ENCODE data around the gene YWHAH. TPM values are rescaled to one million over a fixed set of nuclear protein-coding genes. Genes with fewer than 3 reads are reported as not detected.

The YWHAH gene
- total and polyA plus RNA-seq, 2 of the 8 experiments (the other 6 are each of a cell fraction or from before 2014, with no cell fraction given) = 146 to 247 TPM

DNA sequence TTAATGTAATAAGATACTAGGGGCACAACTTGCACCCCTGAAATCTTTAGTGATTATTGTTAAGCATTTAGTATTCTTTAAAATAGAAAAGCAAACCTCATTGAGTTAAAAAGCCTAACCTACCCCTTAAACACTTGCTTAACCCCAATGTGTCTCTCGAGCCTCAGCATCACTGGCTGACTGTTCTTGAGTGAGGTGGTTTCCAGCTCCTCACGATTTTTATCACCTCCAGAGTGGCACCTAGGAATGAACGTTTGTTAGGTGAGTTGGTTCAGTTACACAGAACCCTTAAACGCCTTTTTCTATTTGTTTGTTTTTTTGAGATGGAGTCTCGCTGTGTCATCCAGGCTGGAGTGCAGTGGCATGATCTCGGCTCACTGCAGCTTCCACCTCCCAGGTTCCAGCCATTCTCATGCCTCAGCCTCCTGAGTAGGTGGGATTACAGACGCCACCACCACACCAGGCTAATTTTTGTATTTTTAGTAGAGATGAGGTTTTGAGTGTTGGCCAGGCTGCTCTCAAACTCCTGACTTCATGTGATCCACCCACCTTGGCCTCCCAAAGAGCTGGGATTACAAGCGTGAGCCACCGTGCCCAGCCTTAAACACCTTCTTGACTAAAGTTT lies 13.7 kb downstream of the YWHAH start:
- H3K4me2 ChIP-seq (ENCODE audit: insufficient read depth in 1 of 2, low read depth in 2 of 2, low read length in 2 of 2) = no peak overlapping the region
- H3K23me2 ChIP-seq (ENCODE audit: low read depth, low read length) = no peaks in the 10 kb centered on the region
- ChIA-PET POLR2A (ENCODE audit: partially characterized antibody) (interaction anchor here (0.6 to 4.8 kb wide), 4 partner anchors 8 to 207 kb away, joined by 3 to 39 read pairs (median 7); no protein-coding TSS in a partner anchor), CTCF (ENCODE audit: partially characterized antibody) (interaction anchor here (1.0 to 3.3 kb wide), 7 partner anchors 8 to 123 kb away, joined by 3 to 18 read pairs (median 4); no protein-coding TSS in a partner anchor)
- H4K20me1 ChIP-seq (replicated peaks in 1 of 2; ENCODE audit: control insufficient read depth in 1 of 2, insufficient read depth in 2 of 2, low read length in 2 of 2) = peaks cover 14 to 23% of the 10 kb centered on the region in 2 experiments
- peaks cover 0 to 8% (median 4%) of the 10 kb centered on the region in 4 experiments; a peak in 4 of 7 replicates for H3K4me1 ChIP-seq (replicated peaks in 1 of 4; ENCODE audit: control insufficient read depth in 3 of 4, insufficient read depth in 4 of 4, low read length in 3 of 4)
- peaks cover 15% of the 10 kb centered on the region for H3K79me1 ChIP-seq (ENCODE audit: low read depth, low read length)
- no peak for DNase-seq (ENCODE audit: low read depth in 1 of 2, low spot score in 2 of 2)
- H2BK5ac ChIP-seq (ENCODE audit: low read depth, low read length) = no peak overlapping the region
- no peak overlapping the region for H3K14ac ChIP-seq (ENCODE audit: insufficient read length)
- no peak overlapping the region for H3K9ac ChIP-seq (replicated peaks in 1 of 4; ENCODE audit: extremely low read depth in 1 of 4, low read depth in 3 of 4, low read length in 3 of 4)
- H3K23ac ChIP-seq (ENCODE audit: insufficient read length) = no peak overlapping the region
- H4K8ac ChIP-seq (ENCODE audit: extremely low read depth, insufficient read depth, low read length) = no peak overlapping the region
- H2BK12ac ChIP-seq (ENCODE audit: low read depth, low read length) = no peak overlapping the region
- no peak overlapping the region for H3K4me3 ChIP-seq (ENCODE audit: extremely low read depth in 1 of 4, insufficient read depth in 2 of 4, low read depth in 3 of 4, low read length in 4 of 4)
- no peak overlapping the region for H2BK120ac ChIP-seq (replicated peaks; ENCODE audit: low read depth, low read length)
- no peak overlapping the region for H3K18ac ChIP-seq (ENCODE audit: extremely low read depth, low read length)
- no peak overlapping the region for H2BK15ac ChIP-seq (ENCODE audit: low read length)
- no peaks in the 10 kb centered on the region for H3K27me3 ChIP-seq (replicated peaks in 1 of 4; ENCODE audit: control insufficient read depth in 3 of 4, extremely low read depth in 1 of 4, insufficient read depth in 3 of 4, low read length in 3 of 4)
- H3K79me2 ChIP-seq (ENCODE audit: control insufficient read depth in 1 of 2, insufficient read depth in 2 of 2, low read length in 2 of 2) = peaks cover 3 to 35% of the 10 kb centered on the region in 2 experiments; a peak in 2 of 4 replicates
- no peak overlapping the region for H4K91ac ChIP-seq (replicated peaks; ENCODE audit: insufficient read length, low read length)
- FAIRE-seq = no peak
- H3K27ac ChIP-seq (ENCODE audit: low read depth, low read length) = no peak overlapping the region
- WGBS, 2 experiments (ENCODE audit: extremely low coverage in 1 of 2, insufficient coverage in 1 of 2, insufficient read length in 1 of 2, insufficient replicate concordance in 2 of 2, low coverage in 1 of 2, low lambda C conversion rate in 2 of 2, missing lambda C conversion rate in 1 of 2) = 86% methylated on average over 9 of the region's 9 CpGs; no CpG with 5 or more reads in 1 of the 2 experiments
- H2AFZ ChIP-seq (ENCODE audit: low read length) = no peak overlapping the region
- H3K36me3 ChIP-seq (ENCODE audit: control insufficient read depth in 2 of 4, insufficient read depth in 4 of 4, low read length in 3 of 4) = peaks cover 9 to 38% (median 20%) of the 10 kb centered on the region in 4 experiments
- H3K56ac ChIP-seq (replicated peaks; ENCODE audit: insufficient read length, low read depth, low read length) = no peak overlapping the region
- H2BK20ac ChIP-seq (ENCODE audit: low read length) = no peak overlapping the region
- H2AK5ac ChIP-seq (ENCODE audit: low read depth, low read length) = no peak overlapping the region
- no peaks in the 10 kb centered on the region for H3K9me3 ChIP-seq (ENCODE audit: insufficient read depth in 2 of 2, low read depth in 1 of 2, low read length in 1 of 2)
- H4K5ac ChIP-seq (ENCODE audit: insufficient read length, low read depth, low read length) = no peak overlapping the region
- no peak overlapping the region for H3K4ac ChIP-seq (replicated peaks; ENCODE audit: insufficient read length, low read depth, low read length)
- TF ChIP-seq CBX8 (IDR thresholded peaks at IDR 0.05; ENCODE audit: borderline replicate concordance, low read depth, low read length) (no peak), BRCA1 (IDR thresholded peaks at IDR 0.05; ENCODE audit: low read depth, low read length) (no peak), FOSL1 (IDR thresholded peaks at IDR 0.05; ENCODE audit: insufficient read depth, low read depth, low read length) (no peak), RFX5 (IDR thresholded peaks at IDR 0.05; ENCODE audit: borderline replicate concordance, low read depth, low read length) (no peak), KDM4A (IDR thresholded peaks at IDR 0.05; ENCODE audit: low read depth, low read length, severe bottlenecking) (no peak), POLR2A (IDR thresholded peaks at IDR 0.05; ENCODE audit: control extremely low read depth in 1 of 2, low read depth in 2 of 2, low read length in 2 of 2) (no peak), EP300 (IDR thresholded peaks at IDR 0.05; ENCODE audit: borderline replicate concordance in 1 of 2, low read depth in 2 of 2, low read length in 2 of 2) (no peak), SIN3A (conservative IDR thresholded peaks at IDR 0.05 in 1 of 2, IDR thresholded peaks at IDR 0.05 in 1 of 2; ENCODE audit: low read depth in 1 of 2, low read length in 2 of 2) (no peak), CEBPB (IDR thresholded peaks at IDR 0.05; ENCODE audit: low read depth, low read length) (no peak)
- TF ChIP-seq, protein P1, sequence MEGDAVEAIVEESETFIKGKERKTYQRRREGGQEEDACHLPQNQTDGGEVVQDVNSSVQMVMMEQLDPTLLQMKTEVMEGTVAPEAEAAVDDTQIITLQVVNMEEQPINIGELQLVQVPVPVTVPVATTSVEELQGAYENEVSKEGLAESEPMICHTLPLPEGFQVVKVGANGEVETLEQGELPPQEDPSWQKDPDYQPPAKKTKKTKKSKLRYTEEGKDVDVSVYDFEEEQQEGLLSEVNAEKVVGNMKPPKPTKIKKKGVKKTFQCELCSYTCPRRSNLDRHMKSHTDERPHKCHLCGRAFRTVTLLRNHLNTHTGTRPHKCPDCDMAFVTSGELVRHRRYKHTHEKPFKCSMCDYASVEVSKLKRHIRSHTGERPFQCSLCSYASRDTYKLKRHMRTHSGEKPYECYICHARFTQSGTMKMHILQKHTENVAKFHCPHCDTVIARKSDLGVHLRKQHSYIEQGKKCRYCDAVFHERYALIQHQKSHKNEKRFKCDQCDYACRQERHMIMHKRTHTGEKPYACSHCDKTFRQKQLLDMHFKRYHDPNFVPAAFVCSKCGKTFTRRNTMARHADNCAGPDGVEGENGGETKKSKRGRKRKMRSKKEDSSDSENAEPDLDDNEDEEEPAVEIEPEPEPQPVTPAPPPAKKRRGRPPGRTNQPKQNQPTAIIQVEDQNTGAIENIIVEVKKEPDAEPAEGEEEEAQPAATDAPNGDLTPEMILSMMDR (IDR thresholded peaks at IDR 0.05; ENCODE audit: control extremely low read depth in 1 of 3, insufficient read depth in 1 of 3, low read depth in 1 of 3, low read length in 3 of 3) = no peak

All from H1 (cell line).